ENCODE measurements around the gene NR5A2.

DNA sequence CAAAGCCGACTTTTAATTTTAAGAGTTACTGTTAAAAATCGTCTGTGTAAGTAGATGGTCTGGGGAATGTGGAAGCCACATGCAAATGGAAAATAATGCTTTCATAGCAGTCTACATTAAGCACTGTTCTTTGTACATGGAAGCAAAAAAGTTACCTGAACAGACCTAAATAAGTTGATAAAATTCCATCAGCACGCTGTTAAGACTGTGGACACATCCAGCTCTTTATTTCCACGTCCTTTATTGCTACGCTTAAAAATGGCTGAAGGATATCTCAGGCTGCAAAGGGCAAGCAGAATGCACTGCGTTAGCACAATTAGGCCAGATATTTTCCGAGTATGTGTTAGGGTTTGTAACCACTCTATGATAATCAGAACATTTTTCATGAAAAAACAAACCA is 22.3 kb downstream of the NR5A2 start:
- TF ChIP-seq, protein P1, sequence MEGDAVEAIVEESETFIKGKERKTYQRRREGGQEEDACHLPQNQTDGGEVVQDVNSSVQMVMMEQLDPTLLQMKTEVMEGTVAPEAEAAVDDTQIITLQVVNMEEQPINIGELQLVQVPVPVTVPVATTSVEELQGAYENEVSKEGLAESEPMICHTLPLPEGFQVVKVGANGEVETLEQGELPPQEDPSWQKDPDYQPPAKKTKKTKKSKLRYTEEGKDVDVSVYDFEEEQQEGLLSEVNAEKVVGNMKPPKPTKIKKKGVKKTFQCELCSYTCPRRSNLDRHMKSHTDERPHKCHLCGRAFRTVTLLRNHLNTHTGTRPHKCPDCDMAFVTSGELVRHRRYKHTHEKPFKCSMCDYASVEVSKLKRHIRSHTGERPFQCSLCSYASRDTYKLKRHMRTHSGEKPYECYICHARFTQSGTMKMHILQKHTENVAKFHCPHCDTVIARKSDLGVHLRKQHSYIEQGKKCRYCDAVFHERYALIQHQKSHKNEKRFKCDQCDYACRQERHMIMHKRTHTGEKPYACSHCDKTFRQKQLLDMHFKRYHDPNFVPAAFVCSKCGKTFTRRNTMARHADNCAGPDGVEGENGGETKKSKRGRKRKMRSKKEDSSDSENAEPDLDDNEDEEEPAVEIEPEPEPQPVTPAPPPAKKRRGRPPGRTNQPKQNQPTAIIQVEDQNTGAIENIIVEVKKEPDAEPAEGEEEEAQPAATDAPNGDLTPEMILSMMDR (IDR thresholded peaks at IDR 0.05) = no peak
- TF ChIP-seq POLR2A (IDR thresholded peaks at IDR 0.05) = no peak
